GM21423 (cell line): ENCODE measurements around the gene PELI2.
A peak's percentile ranks its signal among the peaks of the same experiment; 100 is the strongest.

ENCODE experiments used
- ATAC-seq: cut with Tn5 transposase; IDR thresholded peaks from one replicate; pipeline ENCODE4 v1.9.1; 2021; ENCODE audit warnings: mild to moderate bottlenecking, moderate library complexity; ENCODE audit not compliant: unreplicated experiment

The PELI2 gene

GRCh38 chr14:56170877-56171422, 52.7 kb downstream of the PELI2 start:
- ATAC-seq = no peak

GRCh38 chr14:56172074-56172473, 53.9 kb downstream of the PELI2 start:
- ATAC-seq = no peak

- ATAC-seq = no peak
Measured at GRCh38 chr14:56172571-56172971, 54.4 kb downstream of the PELI2 start.

GRCh38 chr14:56173365-56173922, 55.2 kb downstream of the PELI2 start:
- ATAC-seq = no peak

GRCh38 chr14:56175773-56176172, 57.6 kb downstream of the PELI2 start:
- ATAC-seq = no peak

- no peak for ATAC-seq
Measured at GRCh38 chr14:56176530-56176929, 58.3 kb downstream of the PELI2 start.

- ATAC-seq = no peak
Measured at GRCh38 chr14:56177036-56177435, 58.8 kb downstream of the PELI2 start.

GRCh38 chr14:56180754-56181542, 62.7 kb downstream of the PELI2 start:
- ATAC-seq = no peak

GRCh38 chr14:56181681-56182085, 63.5 kb downstream of the PELI2 start:
- no peak for ATAC-seq

- ATAC-seq = no peak
Measured at GRCh38 chr14:56182410-56182809, 64.2 kb downstream of the PELI2 start.

GRCh38 chr14:56183631-56184157, 65.5 kb downstream of the PELI2 start:
- no peak for ATAC-seq

- ATAC-seq = no peak
Measured at GRCh38 chr14:56185992-56186391, 67.8 kb downstream of the PELI2 start.

- ATAC-seq = no peak
Measured at GRCh38 chr14:56187736-56188135, 69.5 kb downstream of the PELI2 start.

GRCh38 chr14:56189307-56189706, 71.1 kb downstream of the PELI2 start:
- ATAC-seq = no peak

- ATAC-seq = no peak
Measured at GRCh38 chr14:56193347-56193746, 75.1 kb downstream of the PELI2 start.

- no peak for ATAC-seq
Measured at GRCh38 chr14:56194042-56194441, 75.8 kb downstream of the PELI2 start.

- ATAC-seq = no peak
Measured at GRCh38 chr14:56195223-56195622, 77.0 kb downstream of the PELI2 start.

GRCh38 chr14:56195704-56196103, 77.5 kb downstream of the PELI2 start:
- peak; percentile 89 for ATAC-seq

- no peak for ATAC-seq
Measured at GRCh38 chr14:56196274-56196673, 78.1 kb downstream of the PELI2 start.

GRCh38 chr14:56197150-56197549, 78.9 kb downstream of the PELI2 start:
- no peak for ATAC-seq

GRCh38 chr14:56198438-56198837, 80.2 kb downstream of the PELI2 start:
- no peak for ATAC-seq
